Skeletal muscle tissue (tissue), 4 donors: ENCODE measurements around the gene EPHB4. TPM values are rescaled to one million over a fixed set of nuclear protein-coding genes. Genes with fewer than 3 reads are reported as not detected.
"Not testable (repeated sequence)": the region's sequence is repeated elsewhere in the genome, so short reads cannot be mapped to it uniquely, and the experiment has no call there.

ENCODE experiments used
- H3K27ac ChIP-seq: one replicate; pipeline ENCODE4 v1.7.0; 2013; ENCODE audit warnings: mild to moderate bottlenecking, low read depth, low read length, inconsistent platforms
- H3K27me3 ChIP-seq, 3 donors: one replicate each; pipeline ENCODE4 v1.7.0; 2013; ENCODE audit warnings: low read length in 3 of 3; ENCODE audit not compliant: control insufficient read depth in 3 of 3, insufficient read depth in 3 of 3
- H3K36me3 ChIP-seq, 3 donors: one replicate each; pipeline ENCODE4 v1.7.0; 2013; ENCODE audit warnings: low read length in 3 of 3; ENCODE audit not compliant: control insufficient read depth in 3 of 3, insufficient read depth in 3 of 3
- H3K4me1 ChIP-seq, 3 donors: one replicate each; pipeline ENCODE4 v1.7.0; 2013; ENCODE audit warnings: low read length in 3 of 3, mild to moderate bottlenecking in 3 of 3; ENCODE audit not compliant: control insufficient read depth in 3 of 3, insufficient read depth in 3 of 3
- H3K4me3 ChIP-seq, 3 donors: one replicate each; pipeline ENCODE4 v1.7.0; 2013; ENCODE audit warnings: low read length in 3 of 3
- H3K9ac ChIP-seq, 3 donors: one replicate each; pipeline ENCODE4 v1.7.0; 2013; ENCODE audit warnings: low read length in 3 of 3, mild to moderate bottlenecking in 3 of 3, moderate library complexity in 2 of 3, low read depth in 1 of 3
- H3K9me3 ChIP-seq, 3 donors: one replicate each; pipeline ENCODE4 v1.7.0; 2013; ENCODE audit warnings: low read length in 3 of 3; ENCODE audit not compliant: control insufficient read depth in 3 of 3
- total RNA-seq: library from RNA; depleted of rRNA; stranded (reverse); fragments of >200 nt; gene quantifications from one replicate; pipeline ENCODE4 v1.2.3, GENCODE V29; 2014
- donor health status: Osteomylitis.

Gene EPHB4
- total RNA-seq, 1 donor from 2014 or later = 72.5 TPM

- Histone ChIP-seq H3K27me3 (peaks cover 16 to 38% (median 29%) of the 10 kb centered on the region in 3 donors), H3K27ac (no peak overlapping the region), H3K4me1 (peaks cover 3 to 17% (median 9%) of the 10 kb centered on the region in 3 donors), H3K36me3 (peaks cover 0 to 5% (median 4%) of the 10 kb centered on the region in 3 donors), H3K4me3 (no peak overlapping the region), H3K9me3 (no peaks in the 10 kb centered on the region), H3K9ac (no peak overlapping the region)
Observed at GRCh38 chr7:100823534-100823933, 3.8 kb downstream of the EPHB4 start.

GRCh38 chr7:100823140-100823525 is 4.2 kb downstream of the EPHB4 start:
- Histone ChIP-seq H3K4me1 (peaks cover 3 to 17% (median 9%) of the 10 kb centered on the region in 3 donors), H3K27ac (no peak overlapping the region), H3K36me3 (peaks cover 0 to 5% (median 4%) of the 10 kb centered on the region in 3 donors), H3K9ac (no peak overlapping the region), H3K9me3 (no peaks in the 10 kb centered on the region), H3K4me3 (no peak overlapping the region), H3K27me3 (peaks cover 16 to 34% (median 26%) of the 10 kb centered on the region in 3 donors)

GRCh38 chr7:100822236-100823139 is 4.8 kb downstream of the EPHB4 start:
- no peak overlapping the region for H3K27ac ChIP-seq

GRCh38 chr7:100819586-100819985 is 7.7 kb downstream of the EPHB4 start:
- Histone ChIP-seq H3K27me3 (peaks cover 0 to 7% (median under 1%) of the 10 kb centered on the region in 3 donors), H3K27ac (no peak overlapping the region), H3K4me1 (peaks cover 0 to 3% (median 0%) of the 10 kb centered on the region in 3 donors), H3K9me3 (no peaks in the 10 kb centered on the region), H3K4me3 (no peak overlapping the region), H3K9ac (no peak overlapping the region), H3K36me3 (peaks cover 0 to 8% (median 4%) of the 10 kb centered on the region in 3 donors)

More at GRCh38 chr7:100822236-100823139, 4.8 kb downstream of the EPHB4 start:
- H3K9ac ChIP-seq = no peak overlapping the region
- H3K36me3 ChIP-seq = peaks cover 0 to 5% (median 4%) of the 10 kb centered on the region in 3 donors
- peaks cover 0 to 14% (median 4%) of the 10 kb centered on the region in 3 donors for H3K4me1 ChIP-seq
- no peaks in the 10 kb centered on the region for H3K9me3 ChIP-seq
- peaks cover 9 to 28% (median 19%) of the 10 kb centered on the region in 3 donors for H3K27me3 ChIP-seq
- H3K4me3 ChIP-seq = no peak overlapping the region

- Histone ChIP-seq H3K27me3 (no peaks in the 10 kb centered on the region), H3K36me3 (peaks cover 0 to 6% (median 4%) of the 10 kb centered on the region in 3 donors), H3K9ac (no peak overlapping the region), H3K4me1 (no peaks in the 10 kb centered on the region), H3K27ac (no peak overlapping the region), H3K4me3 (no peak overlapping the region), H3K9me3 (no peaks in the 10 kb centered on the region)
Observed at GRCh38 chr7:100818825-100819224, 8.5 kb downstream of the EPHB4 start.

- Histone ChIP-seq H3K9me3 (no peaks in the 10 kb centered on the region), H3K4me3 (no peak overlapping the region), H3K4me1 (no peaks in the 10 kb centered on the region), H3K9ac (no peak overlapping the region), H3K27ac (no peak overlapping the region), H3K36me3 (peaks cover 0 to 6% (median 4%) of the 10 kb centered on the region in 3 donors), H3K27me3 (no peaks in the 10 kb centered on the region)
Observed at GRCh38 chr7:100818366-100818765, 9.0 kb downstream of the EPHB4 start.

- no peaks in the 10 kb centered on the region for H3K9me3 ChIP-seq
- H3K27ac ChIP-seq = no peak overlapping the region
- no peak overlapping the region for H3K9ac ChIP-seq
- no peak overlapping the region for H3K4me3 ChIP-seq
- peaks cover 0 to 6% (median 4%) of the 10 kb centered on the region in 3 donors for H3K36me3 ChIP-seq
- no peaks in the 10 kb centered on the region for H3K27me3 ChIP-seq
- no peaks in the 10 kb centered on the region for H3K4me1 ChIP-seq
Observed at GRCh38 chr7:100817097-100817496, 10.2 kb downstream of the EPHB4 start.

- H3K27me3 ChIP-seq, H3K4me1 ChIP-seq, H3K36me3 ChIP-seq, H3K4me3 ChIP-seq, H3K9ac ChIP-seq, H3K27ac ChIP-seq, H3K9me3 ChIP-seq: not testable (repeated sequence)
Observed at GRCh38 chr7:100816515-100816914, 10.8 kb downstream of the EPHB4 start.

- H3K9me3 ChIP-seq = no peaks in the 10 kb centered on the region
- no peak overlapping the region for H3K9ac ChIP-seq
- no peaks in the 10 kb centered on the region for H3K4me1 ChIP-seq
- H3K36me3 ChIP-seq = peaks cover 0 to 5% (median 3%) of the 10 kb centered on the region in 3 donors
- peaks cover 0 to 3% (median 0%) of the 10 kb centered on the region in 3 donors for H3K27me3 ChIP-seq
- H3K4me3 ChIP-seq = no peak overlapping the region
- H3K27ac ChIP-seq = no peak overlapping the region
Observed at GRCh38 chr7:100812729-100813128, 14.6 kb downstream of the EPHB4 start.

- H3K4me3 ChIP-seq = no peak overlapping the region
- no peaks in the 10 kb centered on the region for H3K4me1 ChIP-seq
- H3K9me3 ChIP-seq = no peaks in the 10 kb centered on the region
- no peak overlapping the region for H3K27ac ChIP-seq
- no peak overlapping the region for H3K9ac ChIP-seq
- H3K36me3 ChIP-seq = peaks cover 0 to 7% (median 2%) of the 10 kb centered on the region in 3 donors
- peaks cover 0 to 3% (median 0%) of the 10 kb centered on the region in 3 donors for H3K27me3 ChIP-seq
Observed at GRCh38 chr7:100811480-100811879, 15.8 kb downstream of the EPHB4 start.
